NCI-H82 (cell line): ENCODE data around the gene OXCT2.

Source experiments
- DNase-seq: peaks from one replicate; lab custom pipeline; 2025; lab: John Stamatoyannopoulos, UW

OXCT2 gene

DNA sequence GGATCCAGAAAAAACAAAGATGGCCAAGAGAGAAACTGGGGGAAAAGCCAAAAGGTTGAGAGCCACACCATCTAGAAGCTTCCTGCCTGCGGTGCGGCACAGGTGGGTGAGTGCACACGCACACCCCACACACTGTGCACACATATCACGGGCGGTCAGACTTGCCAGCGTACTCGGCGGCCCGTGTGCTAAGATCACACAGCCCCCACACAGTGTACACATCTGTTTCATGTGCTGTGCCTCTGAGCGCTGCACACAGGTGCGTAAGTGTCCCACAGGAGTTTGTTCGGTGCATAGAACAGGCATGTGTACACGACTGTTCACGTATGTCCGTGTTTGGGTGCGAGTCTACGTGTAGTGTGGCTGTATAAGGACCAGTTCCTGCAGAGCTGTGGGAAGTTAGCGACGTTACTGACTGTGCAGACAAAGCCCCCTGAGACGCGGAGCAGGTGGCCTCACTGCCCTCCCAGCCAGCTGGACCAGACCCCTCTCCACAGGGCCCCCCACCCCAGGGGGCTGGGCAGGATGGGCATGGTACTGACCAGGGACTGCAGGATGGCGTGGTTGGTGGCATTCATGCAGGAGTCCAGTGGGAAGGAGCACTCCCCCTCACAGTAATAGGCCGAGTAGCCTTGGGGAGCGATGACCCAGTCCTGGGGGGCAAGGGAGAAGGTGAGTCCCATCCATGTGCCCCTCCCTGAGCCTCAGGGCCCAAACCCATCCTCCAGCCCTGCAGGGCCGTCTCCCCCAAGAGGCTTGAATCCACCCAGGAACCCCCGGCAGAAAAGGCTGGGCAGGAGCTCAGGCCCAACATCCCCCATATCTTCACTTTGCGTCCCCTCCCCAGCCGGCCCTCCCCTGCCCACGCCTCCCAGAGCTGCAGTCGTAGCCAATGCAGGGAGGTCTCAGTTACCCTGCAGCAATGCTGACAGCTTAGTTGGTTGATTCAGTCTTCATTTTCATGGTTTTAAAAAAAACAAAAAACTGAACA, 8.3 kb downstream of the OXCT2 start:
- DNase-seq = no peak

DNA sequence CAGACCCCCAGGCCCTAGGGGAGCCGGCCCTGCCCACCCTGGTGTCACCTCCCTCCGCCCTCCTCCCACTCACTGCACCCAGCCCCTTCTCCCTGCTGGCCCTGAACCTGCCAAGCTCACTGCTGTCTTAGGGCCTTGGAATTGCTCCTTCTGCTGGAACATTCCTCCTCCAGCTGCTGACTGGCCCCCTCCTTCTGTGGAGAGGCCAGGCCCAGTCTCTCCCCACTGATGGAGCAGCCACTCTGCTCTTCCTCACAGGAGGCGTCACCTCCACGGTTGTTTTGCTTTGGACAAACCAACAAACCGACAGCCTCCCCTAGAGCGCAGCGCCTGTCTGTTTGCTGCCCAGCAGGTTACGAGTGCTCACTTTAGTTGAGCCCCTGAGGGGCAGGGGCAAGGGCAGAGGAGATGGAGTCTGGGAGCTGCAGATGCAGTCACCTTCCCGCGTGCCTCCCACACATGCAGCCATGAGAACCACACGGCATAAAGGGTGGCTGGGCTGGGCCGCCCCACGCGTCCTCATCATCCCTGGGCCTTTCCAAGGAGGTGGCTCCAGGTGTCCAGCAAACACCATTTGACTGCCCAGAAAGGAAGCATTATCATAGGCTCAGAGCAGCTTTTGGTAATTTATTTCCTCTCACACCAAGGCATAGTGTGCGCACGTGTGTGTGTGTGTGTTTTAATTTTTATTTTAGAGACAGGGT, 9.4 kb downstream of the OXCT2 start:
- DNase-seq = no peak

DNA sequence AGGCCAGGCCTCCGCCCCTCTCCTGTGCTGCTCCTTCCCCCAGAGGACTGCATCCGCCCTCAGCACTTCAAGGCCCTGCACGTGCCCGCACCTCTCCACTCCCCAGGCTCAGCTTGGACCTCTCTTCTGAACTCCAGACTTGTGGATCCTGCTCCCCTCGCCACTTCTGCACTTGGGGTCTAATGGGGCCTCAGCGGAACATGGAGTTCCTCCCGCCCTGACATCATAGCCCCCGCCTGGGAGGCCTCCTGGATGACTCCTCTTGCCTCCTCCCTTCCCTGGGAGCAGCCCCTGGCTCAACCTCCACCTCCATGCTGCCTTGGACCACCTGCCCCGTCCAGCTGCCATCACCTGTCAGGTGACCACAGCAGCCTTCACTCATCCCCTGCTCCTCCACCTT, 10.1 kb downstream of the OXCT2 start:
- no peak for DNase-seq

DNA sequence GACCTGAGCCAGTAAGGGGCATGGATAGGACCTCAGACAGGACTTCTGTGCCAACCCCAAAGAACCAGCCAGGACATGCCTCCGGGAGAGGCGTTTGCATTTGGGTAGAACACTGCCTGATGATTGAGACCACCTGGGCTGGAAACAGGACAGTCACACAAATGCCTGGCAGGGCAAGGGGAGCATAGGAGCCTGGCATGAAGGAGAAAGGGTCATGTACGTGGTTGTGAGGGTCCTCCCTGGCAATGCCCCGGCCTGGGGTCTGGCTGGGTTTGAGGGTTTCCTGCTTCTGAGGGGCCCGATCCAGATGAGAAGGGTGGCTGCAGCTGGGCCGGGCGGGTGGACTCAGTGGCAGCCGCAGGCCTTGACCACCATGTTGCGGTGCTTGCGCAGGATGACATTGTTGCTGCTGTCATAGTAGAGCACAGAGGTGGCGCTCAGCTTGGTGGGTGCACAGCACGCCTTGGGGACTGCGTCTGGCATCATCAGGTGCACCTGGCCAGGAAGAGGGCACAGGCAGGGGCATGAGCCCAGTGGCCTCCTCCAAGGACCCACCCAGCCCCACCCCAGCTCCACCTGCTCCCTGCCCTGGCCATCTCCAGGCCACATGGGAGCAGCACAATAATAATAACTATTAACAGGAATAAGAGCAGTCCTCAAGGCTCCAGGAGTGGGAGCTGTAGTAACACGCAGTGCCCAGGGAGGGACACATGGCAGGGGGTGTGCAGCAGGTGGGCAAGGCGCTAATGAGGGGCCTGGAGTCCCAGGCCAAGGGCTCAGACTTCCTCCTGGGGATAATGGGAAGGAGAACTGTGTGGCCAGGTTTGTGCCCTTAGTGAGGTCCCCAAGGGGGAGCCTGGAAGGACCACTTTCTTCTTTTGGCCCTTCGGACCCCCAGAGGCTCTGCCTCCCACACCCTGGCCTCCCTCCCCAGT, 10.8 kb downstream of the OXCT2 start:
- no peak for DNase-seq

DNA sequence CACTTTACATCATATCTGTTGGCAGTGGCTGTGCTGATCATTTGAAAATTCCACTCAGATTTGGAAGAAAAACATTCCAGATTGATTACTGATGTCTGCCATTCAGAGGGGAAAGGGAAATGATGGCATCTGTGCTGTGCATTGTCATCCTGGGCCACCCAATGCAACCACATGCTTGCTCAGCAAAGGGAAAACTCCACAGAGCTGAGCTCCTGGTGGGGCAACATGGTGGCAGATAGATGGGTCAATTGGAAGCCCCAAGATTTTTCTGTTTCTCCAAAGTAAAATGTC, 11.8 kb downstream of the OXCT2 start:
- no peak for DNase-seq

DNA sequence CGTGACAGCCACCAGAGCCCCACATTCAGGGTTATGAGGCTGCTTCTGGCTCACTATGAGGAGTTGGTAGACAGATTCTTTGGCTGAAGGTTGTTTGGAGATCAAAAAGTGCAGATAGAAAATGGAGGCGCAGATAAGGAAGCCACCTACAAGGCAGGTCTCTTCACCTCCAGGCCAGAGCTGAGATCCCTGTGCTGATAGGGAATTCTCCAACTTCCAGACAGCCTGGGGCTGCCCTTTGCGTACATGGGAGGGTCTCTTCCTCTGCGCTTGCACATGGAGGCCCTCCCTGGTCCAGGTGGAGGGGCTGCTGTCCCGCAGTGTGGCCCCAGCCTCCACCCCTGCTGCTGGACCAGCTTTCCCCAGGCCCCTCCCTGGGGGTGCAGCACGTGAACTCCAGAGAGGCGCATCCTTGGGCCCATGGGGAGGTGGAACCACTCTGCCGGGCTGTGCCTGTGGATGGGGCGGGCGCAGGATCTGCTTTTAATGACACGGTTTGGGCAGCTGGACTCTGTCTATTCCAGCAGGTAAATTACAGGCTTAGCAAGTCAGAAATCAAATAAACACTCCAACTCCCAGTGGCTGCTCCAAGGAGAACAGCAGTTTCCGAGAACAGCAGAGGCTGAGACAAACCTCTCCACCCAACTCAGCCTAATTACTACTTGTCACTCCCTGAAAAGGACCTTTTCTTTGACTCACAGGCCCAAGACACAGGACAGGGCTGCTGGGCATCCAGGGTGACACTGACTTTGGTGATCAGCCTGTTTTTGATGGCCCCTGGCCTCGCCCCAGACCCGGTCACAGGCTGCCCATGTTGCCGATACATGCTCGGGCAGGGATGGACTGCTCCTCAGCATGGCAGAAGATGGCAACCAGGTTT, 12.4 kb downstream of the OXCT2 start:
- no peak for DNase-seq

DNA sequence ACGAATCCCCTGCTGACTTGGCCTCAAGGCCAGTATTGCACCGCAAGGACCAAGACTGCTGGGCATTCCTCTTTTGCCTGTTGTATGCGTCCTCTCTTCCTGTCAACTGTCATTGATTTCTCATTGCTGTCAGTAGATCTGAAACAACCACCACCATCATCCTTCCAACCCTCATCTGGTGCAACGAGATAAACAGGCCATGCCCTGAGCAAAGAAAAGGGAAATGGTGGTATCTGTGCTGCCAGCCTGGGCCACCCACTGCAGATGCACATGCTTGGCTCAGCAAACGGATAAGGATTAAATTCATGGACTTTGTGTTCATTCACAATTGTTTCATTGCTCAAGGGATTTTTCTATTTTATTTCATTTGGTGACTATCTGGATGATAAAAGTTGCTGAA, 13.6 kb downstream of the OXCT2 start:
- no peak for DNase-seq

DNA sequence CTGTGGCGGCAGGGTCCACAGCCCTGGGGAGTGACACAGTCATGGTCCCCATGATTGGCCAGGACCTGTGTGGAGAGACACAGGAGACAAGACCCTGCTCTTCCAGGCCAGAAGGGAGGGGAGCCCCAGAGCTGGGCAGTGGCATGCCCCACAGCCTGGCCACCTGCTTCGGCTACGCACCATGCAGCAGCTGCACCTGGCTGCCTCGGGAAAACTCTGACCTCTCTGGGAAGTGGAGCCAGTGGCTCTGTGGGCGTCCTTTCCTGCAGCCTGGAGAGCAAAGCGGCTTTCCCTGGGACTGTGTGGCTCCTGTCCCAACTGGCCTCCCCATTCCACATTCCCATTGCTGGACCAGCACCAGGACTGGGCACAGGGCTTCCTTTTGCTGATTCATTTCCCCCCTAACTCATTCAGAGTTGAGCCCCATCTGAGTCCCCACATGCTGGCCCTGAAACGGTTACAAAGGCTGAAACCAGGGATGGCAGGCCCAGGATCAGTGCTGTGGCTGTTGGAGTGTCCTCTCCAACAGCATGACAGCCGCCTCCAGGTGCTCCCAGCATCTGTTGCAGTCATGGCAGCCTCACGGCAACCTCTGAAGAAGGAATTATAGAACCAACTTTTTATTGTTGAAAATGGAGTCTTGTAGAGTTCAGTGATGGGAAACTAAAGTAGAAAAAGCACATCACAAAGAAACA, 15.0 kb downstream of the OXCT2 start:
- no peak for DNase-seq

DNA sequence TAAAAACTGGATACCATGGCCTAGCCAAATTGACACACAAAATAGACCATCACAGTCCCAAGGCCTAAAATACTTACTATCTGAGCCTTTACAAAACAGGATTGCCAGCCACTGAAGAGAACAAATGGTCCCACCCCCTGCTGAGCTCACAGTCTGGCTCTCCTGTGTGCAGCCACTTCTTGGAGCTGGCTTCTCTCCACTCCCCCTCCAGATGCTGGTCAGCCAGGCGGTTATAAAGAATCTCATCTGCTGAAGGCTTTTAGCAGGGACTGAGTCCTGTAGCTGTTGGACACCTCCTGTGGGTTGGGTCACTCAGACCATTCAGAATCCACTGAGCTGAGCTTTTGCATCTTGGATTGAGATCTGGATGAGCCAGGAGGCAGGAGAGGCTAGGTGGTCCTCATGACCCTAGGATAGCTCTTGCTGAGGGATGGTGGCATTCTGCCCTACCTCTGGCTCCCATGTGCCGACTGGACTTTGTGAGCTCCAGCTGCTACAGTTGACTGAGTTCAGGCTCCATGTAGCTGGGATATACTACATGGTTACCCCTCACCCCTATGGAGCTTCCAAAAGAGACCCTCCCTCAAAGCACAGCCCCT, 16.1 kb downstream of the OXCT2 start:
- no peak for DNase-seq

DNA sequence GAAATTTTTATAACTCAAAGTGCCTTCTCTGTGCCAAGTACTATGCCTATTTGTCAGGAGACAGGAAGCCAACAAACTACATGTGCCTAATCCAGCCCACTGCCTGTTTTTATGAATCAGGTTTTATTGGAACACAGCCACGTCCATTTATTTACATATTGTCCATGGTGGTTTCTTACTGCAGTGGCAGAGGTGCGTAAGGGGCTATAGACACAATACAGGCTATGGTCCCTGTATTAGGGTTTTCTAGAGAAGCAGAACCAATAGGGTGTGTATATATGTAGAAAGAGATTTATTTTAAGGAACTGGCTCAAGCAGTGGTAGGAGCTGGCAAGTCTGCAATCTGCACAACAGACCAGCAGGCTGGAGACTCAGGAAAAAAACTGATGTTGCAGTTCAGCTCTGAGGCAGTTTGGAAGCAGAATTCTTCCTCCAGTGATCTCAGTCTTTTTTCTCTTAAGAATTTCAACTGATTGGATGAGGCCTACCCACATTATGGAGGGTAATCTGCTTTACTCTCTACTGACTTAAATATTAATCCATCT, 17.1 kb downstream of the OXCT2 start:
- no peak for DNase-seq

DNA sequence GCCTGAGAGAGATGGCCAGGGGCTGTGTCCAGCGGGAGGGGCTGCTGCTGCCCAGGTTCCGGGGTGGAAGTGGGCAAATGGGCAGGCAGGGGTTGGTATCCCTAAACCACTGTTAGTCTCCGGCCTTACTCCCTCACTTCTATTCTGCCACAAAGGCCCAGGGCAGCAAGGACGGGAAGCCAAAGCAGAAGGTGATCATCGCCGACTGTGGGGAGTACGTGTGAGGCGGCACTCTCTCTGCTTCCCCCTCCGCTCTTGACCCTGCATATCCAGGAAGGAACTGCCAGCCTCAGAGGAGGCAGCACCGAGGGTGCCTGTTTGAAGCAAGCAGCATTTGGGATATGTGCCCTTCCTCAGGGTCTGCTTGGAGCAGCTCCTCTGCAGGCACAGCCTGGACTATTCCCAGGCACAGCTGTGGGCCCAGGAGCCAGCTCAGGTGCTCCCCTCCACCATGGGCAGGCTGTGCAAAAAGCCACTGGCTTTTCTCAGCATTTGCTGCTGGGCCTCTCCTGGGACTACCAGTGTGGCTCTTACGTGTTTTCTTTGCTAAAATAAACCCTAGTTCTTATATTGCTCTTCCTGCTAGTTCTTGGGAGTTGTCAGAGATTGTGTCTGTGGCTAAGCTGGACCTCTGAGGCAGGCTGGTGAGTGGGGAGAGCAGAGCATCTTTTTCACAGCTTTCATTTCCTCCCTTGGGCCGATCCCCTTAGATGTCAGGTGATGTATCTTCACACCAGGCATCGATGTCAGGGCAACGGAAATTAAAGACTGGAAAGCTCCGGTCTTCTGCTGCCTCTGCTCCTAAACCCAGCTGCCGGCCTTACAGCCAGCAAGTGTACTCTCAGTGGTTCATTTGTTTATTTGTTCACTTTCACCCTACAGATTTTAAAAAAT, 17.8 kb downstream of the OXCT2 start:
- no peak for DNase-seq

DNA sequence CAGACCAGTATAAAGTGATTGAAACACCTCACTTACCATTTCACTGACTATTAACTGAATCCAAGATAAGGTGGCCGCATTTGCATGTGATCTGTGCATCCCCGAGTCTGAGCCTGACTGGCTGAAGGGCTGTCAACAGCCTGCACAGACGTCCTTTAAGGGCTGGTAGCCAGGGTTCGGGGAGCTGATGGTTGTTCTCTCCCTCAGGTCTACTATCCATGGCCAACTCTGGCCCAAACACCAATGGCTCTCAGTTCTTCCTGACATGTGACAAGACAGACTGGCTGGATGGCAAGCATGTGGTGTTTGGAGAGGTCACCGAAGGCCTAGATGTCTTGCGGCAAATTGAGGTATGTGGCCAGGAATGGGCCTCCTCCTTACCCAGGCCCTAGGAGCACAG, 18.4 kb downstream of the OXCT2 start:
- DNase-seq = no peak

DNA sequence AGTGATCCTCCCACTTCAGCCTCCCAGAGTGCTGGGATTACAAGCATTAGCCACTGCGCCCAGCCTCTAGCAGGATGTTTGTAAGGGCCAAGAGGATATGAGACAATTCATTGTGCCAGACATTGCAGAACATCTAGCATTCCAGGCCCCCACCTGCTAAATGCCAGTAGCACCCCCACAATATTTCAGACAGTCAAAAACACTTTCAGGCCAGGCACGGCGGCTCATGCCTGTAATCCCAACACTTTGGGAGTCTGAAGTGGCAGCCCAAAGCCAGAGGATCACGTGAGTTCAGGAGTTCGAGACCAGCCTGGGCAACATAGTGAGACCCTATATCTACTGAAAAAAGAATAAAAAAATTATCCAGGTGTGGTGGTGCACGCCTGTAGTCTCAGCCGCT, 19.6 kb downstream of the OXCT2 start:
- DNase-seq = no peak

DNA sequence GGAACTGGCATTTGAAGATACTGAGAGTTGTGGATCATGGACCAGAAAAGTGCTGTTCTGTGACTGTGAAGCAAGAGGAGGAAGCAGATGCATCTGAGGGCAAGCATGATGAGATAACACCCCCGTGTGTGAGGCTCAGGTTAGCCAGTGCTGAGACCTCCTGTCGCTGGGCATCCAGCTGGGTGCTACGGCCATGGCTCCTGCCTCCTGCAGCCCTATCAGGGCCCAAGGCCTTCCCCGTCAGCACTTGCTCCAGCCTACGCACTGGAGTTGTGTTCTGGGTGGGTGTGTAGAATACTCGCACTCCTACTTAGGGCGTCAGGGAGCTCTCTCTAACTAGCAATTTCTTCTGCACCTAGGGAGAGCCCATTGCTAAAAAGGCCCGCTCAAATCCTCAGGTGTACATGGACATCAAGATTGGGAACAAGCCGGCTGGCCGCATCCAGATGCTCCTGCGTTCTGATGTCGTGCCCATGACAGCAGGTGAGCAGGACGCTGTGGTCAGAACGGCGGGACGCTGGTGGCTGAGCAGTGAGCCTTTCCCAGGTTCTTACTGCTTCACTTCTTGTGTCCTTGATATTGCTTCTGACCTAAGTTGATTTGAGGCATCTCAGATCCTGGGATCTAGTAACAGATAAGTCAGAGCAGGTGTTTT, 26.0 kb downstream of the OXCT2 start:
- DNase-seq = no peak

DNA sequence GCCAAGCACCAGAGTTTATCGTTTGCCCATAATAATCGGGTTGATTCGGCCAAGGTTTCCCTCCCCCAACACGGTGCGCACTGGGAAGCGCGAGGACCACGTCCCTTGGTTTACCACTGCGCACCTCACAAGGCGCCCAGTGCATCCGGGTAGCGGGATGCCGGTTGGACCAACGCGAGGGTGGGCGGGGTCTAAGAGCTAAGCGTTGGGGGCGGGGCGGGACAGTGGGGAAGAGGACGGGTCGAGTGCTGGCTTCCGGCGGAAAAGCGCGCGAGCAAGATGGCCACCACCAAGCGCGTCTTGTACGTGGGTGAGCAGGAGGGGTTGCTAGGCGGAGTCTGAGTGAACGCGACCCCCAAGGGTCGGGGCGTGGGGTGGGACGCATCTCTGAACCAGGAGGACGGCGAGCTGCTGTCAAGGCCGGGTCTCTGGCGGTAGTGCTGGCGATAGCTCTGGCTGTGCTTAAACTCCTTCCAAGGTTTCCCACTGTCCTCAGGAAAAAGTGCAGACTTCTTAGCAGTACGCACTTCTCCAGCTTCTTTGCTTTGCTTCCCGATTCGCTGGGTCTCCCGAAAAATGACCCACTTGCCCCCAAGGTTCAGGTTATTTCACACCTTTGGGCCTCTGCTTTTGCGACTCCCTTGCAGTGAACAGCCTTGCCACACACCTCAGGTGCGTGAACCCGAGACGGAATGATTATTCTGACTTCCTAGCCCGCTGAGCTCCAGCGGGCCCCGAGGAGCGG, 32.4 kb downstream of the OXCT2 start, which contains the start of gene PPIE:
TSS of gene PPIE (plus strand) at position 261 of the 745 bp plus-strand sequence. CDS start at position 280, 19 bp downstream.
- peak; percentile 97 for DNase-seq

DNA sequence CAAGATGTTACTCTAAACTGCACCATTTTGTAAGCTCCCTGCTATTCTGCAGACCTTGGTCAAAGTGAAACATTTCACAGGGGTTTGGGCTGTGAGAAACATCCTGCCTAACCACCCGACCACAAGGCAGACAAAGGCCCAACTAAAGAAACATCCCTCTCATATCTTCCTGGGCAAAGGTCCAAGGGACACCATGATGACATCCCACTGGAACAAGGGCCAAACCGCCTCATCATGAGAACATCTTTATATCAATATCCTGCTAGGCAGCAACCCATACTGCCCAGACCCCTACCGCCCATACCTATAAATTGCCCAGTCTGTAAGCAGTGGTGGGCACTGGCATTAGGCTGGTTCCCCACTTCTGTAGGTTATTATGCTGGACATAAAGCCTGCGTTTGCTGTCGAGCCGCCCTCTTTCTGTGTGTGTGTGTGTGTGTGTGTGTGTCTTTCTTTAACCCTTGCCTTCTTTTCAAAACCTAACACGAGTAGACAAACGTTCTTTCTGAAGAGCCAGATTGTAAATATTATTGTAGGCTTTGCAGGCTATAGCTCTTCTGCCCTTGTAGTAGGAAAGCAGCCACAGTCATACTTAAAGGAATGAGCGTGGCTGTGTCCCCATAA, 33.5 kb downstream of the OXCT2 start:
- DNase-seq = no peak

DNA sequence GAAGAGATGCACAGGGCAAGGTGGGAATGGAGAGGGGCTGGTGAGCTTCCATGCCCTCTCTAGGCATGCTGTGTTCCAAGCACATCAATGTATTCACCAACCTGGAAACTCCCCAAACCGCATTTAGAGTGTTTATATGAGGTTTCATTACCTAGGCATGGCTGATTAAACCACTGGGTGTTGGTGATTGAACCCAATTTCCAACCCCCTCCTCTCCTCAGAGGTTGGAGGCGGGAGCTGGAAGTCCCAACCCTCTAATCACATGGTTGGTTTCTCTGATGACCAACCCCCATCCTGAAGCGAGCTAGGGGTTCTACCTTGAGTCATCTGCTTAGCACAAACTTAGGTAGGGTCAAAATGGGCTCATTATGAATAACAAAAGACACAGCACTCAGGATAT, 35.4 kb downstream of the OXCT2 start:
- DNase-seq = no peak
